GM19397 (cell line): ENCODE measurements around the gene MEPCE.
"Not testable (repeated sequence)": the region's sequence is repeated elsewhere in the genome, so short reads cannot be mapped to it uniquely, and the experiment has no call there.

Experiments
- ATAC-seq: cut with Tn5 transposase; IDR thresholded peaks from one replicate; pipeline ENCODE4 v1.9.1; 2021; ENCODE audit warnings: mild to moderate bottlenecking, moderate library complexity; ENCODE audit not compliant: unreplicated experiment

Gene MEPCE

GRCh38 chr7:100429637-100430492 lies at the start of gene MEPCE:
MEPCE (plus strand) TSS chr7:100429831; CDS start chr7:100430019, 188 bp downstream.
- ATAC-seq = peak; percentile 39

- ATAC-seq = no peak
Observed at GRCh38 chr7:100380196-100380595, 49.4 kb upstream of the MEPCE start.

- ATAC-seq = not testable (repeated sequence)
Observed at GRCh38 chr7:100381531-100382233, 47.9 kb upstream of the MEPCE start.

GRCh38 chr7:100382234-100382853 lies 47.3 kb upstream of the MEPCE start:
- ATAC-seq = not testable (repeated sequence)

- ATAC-seq = no peak
Observed at GRCh38 chr7:100384628-100385294, 44.9 kb upstream of the MEPCE start.

GRCh38 chr7:100386940-100387339 lies 42.7 kb upstream of the MEPCE start:
- no peak for ATAC-seq

GRCh38 chr7:100387695-100388094 lies 41.9 kb upstream of the MEPCE start:
- no peak for ATAC-seq

- ATAC-seq = no peak
Observed at GRCh38 chr7:100389437-100390088, 40.1 kb upstream of the MEPCE start.

GRCh38 chr7:100390286-100391009 lies 39.2 kb upstream of the MEPCE start:
- ATAC-seq = no peak

GRCh38 chr7:100393233-100393905 lies 36.3 kb upstream of the MEPCE start:
- ATAC-seq = no peak

- ATAC-seq = no peak
Observed at GRCh38 chr7:100394077-100394476, 35.6 kb upstream of the MEPCE start.

GRCh38 chr7:100396421-100396982 lies 33.1 kb upstream of the MEPCE start:
- peak; percentile 73 for ATAC-seq

GRCh38 chr7:100397315-100398081 lies 32.1 kb upstream of the MEPCE start:
- ATAC-seq = no peak

- no peak for ATAC-seq
Observed at GRCh38 chr7:100398239-100398638, 31.4 kb upstream of the MEPCE start.

GRCh38 chr7:100400041-100400440 lies 29.6 kb upstream of the MEPCE start:
- ATAC-seq = no peak

- ATAC-seq = no peak
Observed at GRCh38 chr7:100400656-100401055, 29.0 kb upstream of the MEPCE start.

- no peak for ATAC-seq
Observed at GRCh38 chr7:100401811-100402210, 27.8 kb upstream of the MEPCE start.

GRCh38 chr7:100402241-100402640 lies 27.4 kb upstream of the MEPCE start:
- no peak for ATAC-seq
